OCI-LY7 (cell line): ENCODE measurements around the gene PPARGC1A. TPM values are rescaled to one million over a fixed set of nuclear protein-coding genes. Genes with fewer than 3 reads are reported as not detected.

Experiments
- BruUV-seq: library from RNA; stranded (reverse); fragments of 400-500 nt; replicated peaks from 2 replicates; lab custom pipeline; 2021; lab: Mats Ljungman, UMichigan
- CTCF ChIA-PET: fragments of 300-600 bp; sonication (Branson Sonifier 250); formaldehyde crosslinking; loops from one replicate; lab custom pipeline; 2022; ENCODE audit warnings: antibody characterized with exemption; ENCODE audit not compliant: unreplicated experiment; lab: Charles Lee
- POLR2A ChIA-PET: fragments of 300-600 bp; sonication (Branson Sonifier 250); formaldehyde crosslinking; loops from one replicate; lab custom pipeline; 2022; ENCODE audit warnings: antibody characterized with exemption; lab: Charles Lee
- DNase-seq: peaks from one replicate; pipeline ENCODE4 v3.0.0-alpha.2; 2015; ENCODE audit warnings: low spot score
- H2AFZ ChIP-seq: fragments of 200-600 bp; sonication (generic), shearing (Covaris generic); 2 replicates; pipeline ENCODE4 v1.6.1; 2014; ENCODE audit warnings: mild to moderate bottlenecking, antibody characterized with exemption, low read length, moderate library complexity
- H3K27ac ChIP-seq: fragments of 200-600 bp; sonication (generic); 2 replicates; pipeline ENCODE4 v1.5.1; 2014; ENCODE audit warnings: mixed run types, low read depth, mild to moderate bottlenecking, moderate library complexity, low read length, inconsistent platforms; ENCODE audit not compliant: poor library complexity, severe bottlenecking
- H3K36me3 ChIP-seq: fragments of 200-600 bp; sonication (generic); 2 replicates; pipeline ENCODE4 v1.6.1; 2014; ENCODE audit warnings: mild to moderate bottlenecking, antibody characterized with exemption, low read length, moderate library complexity, mixed read lengths; ENCODE audit not compliant: insufficient read depth
- H3K4me1 ChIP-seq: fragments of 200-600 bp; sonication (generic); 2 replicates; pipeline ENCODE4 v1.5.1; 2014; ENCODE audit warnings: mild to moderate bottlenecking, low read length; ENCODE audit not compliant: insufficient read depth, poor library complexity, severe bottlenecking
- H3K4me2 ChIP-seq: fragments of 200-600 bp; sonication (generic); 2 replicates; pipeline ENCODE4 v1.6.1; 2014; ENCODE audit warnings: mild to moderate bottlenecking, low read length
- H3K4me3 ChIP-seq: fragments of 200-600 bp; sonication (generic); 2 replicates; pipeline ENCODE4 v1.5.1; 2014; ENCODE audit warnings: mild to moderate bottlenecking, low read depth, low read length; ENCODE audit not compliant: poor library complexity, severe bottlenecking
- H3K79me2 ChIP-seq: fragments of 200-600 bp; sonication (generic); 2 replicates; pipeline ENCODE4 v1.6.1; 2016; ENCODE audit warnings: low read depth, mild to moderate bottlenecking, low read length, moderate library complexity, mixed read lengths; ENCODE audit not compliant: insufficient read depth
- H3K9me2 ChIP-seq: fragments of 200-600 bp; sonication (generic); 2 replicates; pipeline ENCODE4 v1.6.1; 2016; ENCODE audit warnings: mild to moderate bottlenecking, low read length, mixed read lengths; ENCODE audit not compliant: insufficient read depth
- H3K9me3 ChIP-seq: fragments of 200-600 bp; sonication (generic); 2 replicates; pipeline ENCODE4 v1.6.1; 2014; ENCODE audit warnings: mild to moderate bottlenecking, mixed run types, low read length, mixed read lengths
- H4K20me1 ChIP-seq: fragments of 200-600 bp; sonication (generic); 2 replicates; pipeline ENCODE4 v1.6.1; 2014; ENCODE audit warnings: mild to moderate bottlenecking, antibody characterized with exemption, low read length, moderate library complexity, mixed read lengths; ENCODE audit not compliant: insufficient read depth
- CTCF ChIP-seq: fragments of 200-600 bp; sonication (generic); conservative IDR thresholded peaks from 2 replicates; pipeline ENCODE4 v1.5.1; 2014; ENCODE audit warnings: mild to moderate bottlenecking, antibody characterized with exemption, low read length, moderate library complexity, mixed read lengths
- EZH2phosphoT487 ChIP-seq: fragments of 200-600 bp; sonication (generic); IDR thresholded peaks from 2 replicates; pipeline ENCODE4 v1.6.1; 2018; ENCODE audit warnings: low read depth, borderline replicate concordance, mild to moderate bottlenecking, mixed run types, antibody characterized with exemption, low read length, moderate library complexity, mixed read lengths
- intact Hi-C: fragments of 100-400 bp; cut with micrococcal nuclease; formaldehyde crosslinking; loops from one replicate; pipeline ENCODE4 v1.10.0; 2022; ENCODE audit not compliant: unreplicated experiment
- total RNA-seq, 2 experiments: library from RNA; depleted of rRNA in 1 of 2; stranded (reverse); fragments of >200 nt in 1 of 2; shearing (Covaris generic) in 1 of 2; gene quantifications; 2 replicates each; pipeline ENCODE4 v1.2.3, GENCODE V29; 2014 to 2022

PPARGC1A gene
- total RNA-seq, 2 experiments from 2014 or later, result 0.40 TPM; not detected in 1

GRCh38 chr4:23746027-23746426 is 143.8 kb downstream of the PPARGC1A start:
- intact Hi-C loops, result no loop called here
- no TSS peak for BruUV-seq

GRCh38 chr4:23745377-23745776 is 144.5 kb downstream of the PPARGC1A start:
- Histone ChIP-seq H4K20me1 (no peaks in the 10 kb centered on the region), H3K4me3 (no peak overlapping the region), H3K36me3 (no peaks in the 10 kb centered on the region), H3K9me2 (no peaks in the 10 kb centered on the region), H3K27ac (no peak overlapping the region), H3K9me3 (no peaks in the 10 kb centered on the region), H2AFZ (no peak overlapping the region), H3K4me2 (no peak overlapping the region), H3K4me1 (no peaks in the 10 kb centered on the region), H3K79me2 (no peaks in the 10 kb centered on the region)
- intact Hi-C loops, result no loop called here
- BruUV-seq, result no TSS peak
- DNase-seq, result no peak
- ChIA-PET CTCF (no interaction called here), POLR2A (no interaction called here)
- TF ChIP-seq EZH2phosphoT487 (no peak), CTCF (no peak)

More at GRCh38 chr4:23746027-23746426, 143.8 kb downstream of the PPARGC1A start:
- POLR2A ChIA-PET, result no interaction called here
- Histone ChIP-seq H3K9me2 (no peaks in the 10 kb centered on the region), H3K4me3 (no peak overlapping the region), H3K4me2 (no peak overlapping the region), H3K9me3 (no peaks in the 10 kb centered on the region), H3K4me1 (no peaks in the 10 kb centered on the region), H3K79me2 (no peaks in the 10 kb centered on the region), H4K20me1 (no peaks in the 10 kb centered on the region), H2AFZ (no peak overlapping the region), H3K27ac (no peak overlapping the region), H3K36me3 (no peaks in the 10 kb centered on the region)
- TF ChIP-seq EZH2phosphoT487 (no peak), CTCF (no peak)
- DNase-seq, result no peak
- CTCF ChIA-PET, result no interaction called here
